ENCODE data around the gene CNDP1.

Gene CNDP1

GRCh38 chr18:74598350-74599001 lies 64.2 kb downstream of the CNDP1 start (continued):
- TF ChIP-seq ZNF18 (tag by site-specific recombination; IDR thresholded peaks at IDR 0.05), result no peak
- no peak for TF ChIP-seq ZNF184 (tag by site-specific recombination; IDR thresholded peaks at IDR 0.05)
- TF ChIP-seq, protein P1, sequence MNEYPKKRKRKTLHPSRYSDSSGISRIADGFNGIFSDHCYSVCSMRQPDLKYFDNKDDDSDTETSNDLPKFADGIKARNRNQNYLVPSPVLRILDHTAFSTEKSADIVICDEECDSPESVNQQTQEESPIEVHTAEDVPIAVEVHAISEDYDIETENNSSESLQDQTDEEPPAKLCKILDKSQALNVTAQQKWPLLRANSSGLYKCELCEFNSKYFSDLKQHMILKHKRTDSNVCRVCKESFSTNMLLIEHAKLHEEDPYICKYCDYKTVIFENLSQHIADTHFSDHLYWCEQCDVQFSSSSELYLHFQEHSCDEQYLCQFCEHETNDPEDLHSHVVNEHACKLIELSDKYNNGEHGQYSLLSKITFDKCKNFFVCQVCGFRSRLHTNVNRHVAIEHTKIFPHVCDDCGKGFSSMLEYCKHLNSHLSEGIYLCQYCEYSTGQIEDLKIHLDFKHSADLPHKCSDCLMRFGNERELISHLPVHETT (tag by site-specific recombination; IDR thresholded peaks at IDR 0.05), result no peak
- no peak for TF ChIP-seq ZNF112 (tag by site-specific recombination; IDR thresholded peaks at IDR 0.05)
- TF ChIP-seq ZNF23 (tag by site-specific recombination; IDR thresholded peaks at IDR 0.05; ENCODE audit: borderline replicate concordance), result no peak
- TF ChIP-seq YY2 (tag by site-specific recombination; IDR thresholded peaks at IDR 0.05), result no peak
- no peak; the same call in 1 of the 2 replicates for TF ChIP-seq KLF16 (tag by site-specific recombination; IDR thresholded peaks at IDR 0.05)
- no peak for TF ChIP-seq ZFP37 (tag by site-specific recombination; IDR thresholded peaks at IDR 0.05)
- TF ChIP-seq ZNF155 (tag by site-specific recombination; IDR thresholded peaks at IDR 0.05), result no peak
- no peak for TF ChIP-seq ZNF132 (tag by site-specific recombination; IDR thresholded peaks at IDR 0.05; ENCODE audit: borderline replicate concordance)
- TF ChIP-seq TSHZ1 (tag by site-specific recombination; IDR thresholded peaks at IDR 0.05; ENCODE audit: borderline replicate concordance), result no peak
- no peak for TF ChIP-seq ZNF394 (tag by site-specific recombination; IDR thresholded peaks at IDR 0.05; ENCODE audit: borderline replicate concordance)
- TF ChIP-seq YY1 (tag by site-specific recombination; IDR thresholded peaks at IDR 0.05), result no peak
- no peak for TF ChIP-seq ZNF211 (tag by site-specific recombination; IDR thresholded peaks at IDR 0.05; ENCODE audit: low read depth)
- TF ChIP-seq ZNF658 (tag by site-specific recombination; IDR thresholded peaks at IDR 0.05), result no peak
- TF ChIP-seq SETDB1 (IDR thresholded peaks at IDR 0.05; ENCODE audit: insufficient read length, low read length), result no peak
- TF ChIP-seq ZNF837 (tag by site-specific recombination; IDR thresholded peaks at IDR 0.05), result no peak
- no peak for TF ChIP-seq ZNF571 (tag by site-specific recombination; IDR thresholded peaks at IDR 0.05)
- peak; percentile 87 for TF ChIP-seq ZFHX2 (tag by site-specific recombination; conservative IDR thresholded peaks at IDR 0.05)
- TF ChIP-seq ZNF174 (tag by site-specific recombination; IDR thresholded peaks at IDR 0.05), result no peak
- TF ChIP-seq ZNF555 (tag by site-specific recombination; conservative IDR thresholded peaks at IDR 0.05), result no peak
- TF ChIP-seq, protein P2, sequence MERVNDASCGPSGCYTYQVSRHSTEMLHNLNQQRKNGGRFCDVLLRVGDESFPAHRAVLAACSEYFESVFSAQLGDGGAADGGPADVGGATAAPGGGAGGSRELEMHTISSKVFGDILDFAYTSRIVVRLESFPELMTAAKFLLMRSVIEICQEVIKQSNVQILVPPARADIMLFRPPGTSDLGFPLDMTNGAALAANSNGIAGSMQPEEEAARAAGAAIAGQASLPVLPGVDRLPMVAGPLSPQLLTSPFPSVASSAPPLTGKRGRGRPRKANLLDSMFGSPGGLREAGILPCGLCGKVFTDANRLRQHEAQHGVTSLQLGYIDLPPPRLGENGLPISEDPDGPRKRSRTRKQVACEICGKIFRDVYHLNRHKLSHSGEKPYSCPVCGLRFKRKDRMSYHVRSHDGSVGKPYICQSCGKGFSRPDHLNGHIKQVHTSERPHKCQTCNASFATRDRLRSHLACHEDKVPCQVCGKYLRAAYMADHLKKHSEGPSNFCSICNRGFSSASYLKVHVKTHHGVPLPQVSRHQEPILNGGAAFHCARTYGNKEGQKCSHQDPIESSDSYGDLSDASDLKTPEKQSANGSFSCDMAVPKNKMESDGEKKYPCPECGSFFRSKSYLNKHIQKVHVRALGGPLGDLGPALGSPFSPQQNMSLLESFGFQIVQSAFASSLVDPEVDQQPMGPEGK (tag by site-specific recombination; IDR thresholded peaks at IDR 0.05), result no peak
- TF ChIP-seq, protein P3, sequence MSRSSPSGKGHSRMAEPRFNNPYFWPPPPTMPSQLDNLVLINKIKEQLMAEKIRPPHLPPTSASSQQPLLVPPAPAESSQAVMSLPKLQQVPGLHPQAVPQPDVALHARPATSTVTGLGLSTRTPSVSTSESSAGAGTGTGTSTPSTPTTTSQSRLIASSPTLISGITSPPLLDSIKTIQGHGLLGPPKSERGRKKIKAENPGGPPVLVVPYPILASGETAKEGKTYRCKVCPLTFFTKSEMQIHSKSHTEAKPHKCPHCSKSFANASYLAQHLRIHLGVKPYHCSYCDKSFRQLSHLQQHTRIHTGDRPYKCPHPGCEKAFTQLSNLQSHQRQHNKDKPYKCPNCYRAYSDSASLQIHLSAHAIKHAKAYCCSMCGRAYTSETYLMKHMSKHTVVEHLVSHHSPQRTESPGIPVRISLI (tag by site-specific recombination; IDR thresholded peaks at IDR 0.05), result no peak
- TF ChIP-seq FEZF1 (tag by site-specific recombination; IDR thresholded peaks at IDR 0.05), result 0 out of 2 replicates have a peak, but pooled peaks have one; percentile 5
- TF ChIP-seq ZNF24 (tag by site-specific recombination; IDR thresholded peaks at IDR 0.05), result no peak
- TF ChIP-seq ZNF701 (tag by site-specific recombination; IDR thresholded peaks at IDR 0.05), result no peak
- no peak for TF ChIP-seq SCRT2 (tag by site-specific recombination; IDR thresholded peaks at IDR 0.05)
- TF ChIP-seq ZNF514 (tag by site-specific recombination; IDR thresholded peaks at IDR 0.05), result no peak
- no peak for TF ChIP-seq ZNF214 (tag by site-specific recombination; IDR thresholded peaks at IDR 0.05; ENCODE audit: borderline replicate concordance)
- no peak for TF ChIP-seq ZNF202 (tag by site-specific recombination; IDR thresholded peaks at IDR 0.05; ENCODE audit: borderline replicate concordance)
- no peak for TF ChIP-seq ZNF677 (tag by site-specific recombination; IDR thresholded peaks at IDR 0.05)

All from HEK293 (cell line).